Measurements from ENCODE around the gene ZNF341.

The ZNF341 gene

GRCh38 chr20:33803921-33804337 lies 72.1 kb downstream of the ZNF341 start:
- no peak for DNase-seq

- no peak for DNase-seq
These were observed 76.6 kb downstream of the ZNF341 start for GRCh38 chr20:33808388-33808787.

GRCh38 chr20:33810259-33810658 lies 78.5 kb downstream of the ZNF341 start:
- DNase-seq, result no peak

- peak; percentile 98 for DNase-seq
These were observed 79.3 kb downstream of the ZNF341 start, which contains the start of gene CHMP4B for GRCh38 chr20:33810885-33811775. Gene CHMP4B (plus strand): TSS chr20:33811348. CDS start chr20:33811469, 121 bp downstream.

GRCh38 chr20:33811776-33812151 lies 80.0 kb downstream of the ZNF341 start:
- no peak for DNase-seq

- peak; percentile 40 for DNase-seq
These were observed 80.5 kb downstream of the ZNF341 start for GRCh38 chr20:33812152-33812849.

- no peak for DNase-seq
These were observed 81.2 kb downstream of the ZNF341 start for GRCh38 chr20:33812908-33813462.

- DNase-seq, result peak; percentile 33
These were observed 82.5 kb downstream of the ZNF341 start for GRCh38 chr20:33814238-33814712.

- DNase-seq, result no peak
These were observed 83.9 kb downstream of the ZNF341 start for GRCh38 chr20:33815671-33816070.

GRCh38 chr20:33816191-33816590 lies 84.4 kb downstream of the ZNF341 start:
- no peak for DNase-seq

- no peak for DNase-seq
These were observed 85.6 kb downstream of the ZNF341 start for GRCh38 chr20:33817411-33817810.

GRCh38 chr20:33819456-33819855 lies 87.7 kb downstream of the ZNF341 start:
- DNase-seq, result no peak

GRCh38 chr20:33820362-33820761 lies 88.6 kb downstream of the ZNF341 start:
- DNase-seq, result no peak

GRCh38 chr20:33821270-33821836 lies 89.6 kb downstream of the ZNF341 start:
- DNase-seq, result no peak

GRCh38 chr20:33822423-33822822 lies 90.6 kb downstream of the ZNF341 start:
- no peak for DNase-seq

- DNase-seq, result no peak
These were observed 91.2 kb downstream of the ZNF341 start for GRCh38 chr20:33822991-33823390.

- no peak for DNase-seq
These were observed 93.1 kb downstream of the ZNF341 start for GRCh38 chr20:33824852-33825251.

GRCh38 chr20:33825340-33826269 lies 93.8 kb downstream of the ZNF341 start:
- DNase-seq, result no peak

- DNase-seq, result no peak
These were observed 94.6 kb downstream of the ZNF341 start for GRCh38 chr20:33826270-33826897.

GRCh38 chr20:33827109-33827508 lies 95.3 kb downstream of the ZNF341 start:
- DNase-seq, result no peak

- no peak for DNase-seq
These were observed 96.0 kb downstream of the ZNF341 start for GRCh38 chr20:33827634-33828325.
